ENCODE results near the gene SCGB1C2.

The SCGB1C2 gene

GRCh38 chr17:181245-182049 is 44.1 kb downstream of the SCGB1C2 start, which contains the start of gene DOC2B:
Gene DOC2B, minus strand, starts transcription at chr17:181650. Its CDS starts 171 bp downstream, at chr17:181479.
- Histone ChIP-seq H3K9ac (ENCODE audit: low read depth in 1 of 2, low read length in 2 of 2) (no peak within 1 kb of the TSS), H3K27me3 (ENCODE audit: control insufficient read depth in 1 of 2, insufficient read depth in 2 of 2, low read length in 2 of 2) (peaks cover 26 to 57% of the 10 kb centered on the region in 2 donors), H3K27ac (ENCODE audit: low read depth, low read length) (no peak within 1 kb of the TSS), H3K4me1 (ENCODE audit: control insufficient read depth in 1 of 2, insufficient read depth in 2 of 2, low read length in 2 of 2) (no peaks in the 10 kb centered on the region), H3K36me3 (ENCODE audit: control insufficient read depth in 1 of 2, insufficient read depth in 2 of 2, low read length in 2 of 2) (no peaks in the 10 kb centered on the region), H3K9me3 (ENCODE audit: control insufficient read depth in 1 of 2, low read length in 2 of 2) (no peaks in the 10 kb centered on the region), H3K4me3 (ENCODE audit: low read depth in 1 of 2, low read length in 2 of 2) (peak within 1 kb of the TSS; percentile 7 to 28)

GRCh38 chr17:182050-182751 is 44.8 kb downstream of the SCGB1C2 start:
- no peaks in the 10 kb centered on the region for H3K9me3 ChIP-seq (ENCODE audit: control insufficient read depth in 1 of 2, low read length in 2 of 2)
- H3K27ac ChIP-seq (ENCODE audit: low read depth, low read length), result no peak overlapping the region
- H3K9ac ChIP-seq (ENCODE audit: low read depth in 1 of 2, low read length in 2 of 2), result no peak overlapping the region
- peak overlapping the region; percentile 7 to 28 for H3K4me3 ChIP-seq (ENCODE audit: low read depth in 1 of 2, low read length in 2 of 2)
- H3K27me3 ChIP-seq (ENCODE audit: control insufficient read depth in 1 of 2, insufficient read depth in 2 of 2, low read length in 2 of 2), result peaks cover 26 to 57% of the 10 kb centered on the region in 2 donors
- no peaks in the 10 kb centered on the region for H3K36me3 ChIP-seq (ENCODE audit: control insufficient read depth in 1 of 2, insufficient read depth in 2 of 2, low read length in 2 of 2)
- H3K4me1 ChIP-seq (ENCODE audit: control insufficient read depth in 1 of 2, insufficient read depth in 2 of 2, low read length in 2 of 2), result no peaks in the 10 kb centered on the region

GRCh38 chr17:183021-183420 is 45.7 kb downstream of the SCGB1C2 start:
- H3K9me3 ChIP-seq (ENCODE audit: control insufficient read depth in 1 of 2, low read length in 2 of 2), result no peaks in the 10 kb centered on the region
- no peak overlapping the region for H3K9ac ChIP-seq (ENCODE audit: low read depth in 1 of 2, low read length in 2 of 2)
- H3K4me3 ChIP-seq (ENCODE audit: low read depth in 1 of 2, low read length in 2 of 2), result no peak overlapping the region
- peaks cover 26 to 56% of the 10 kb centered on the region in 2 donors for H3K27me3 ChIP-seq (ENCODE audit: control insufficient read depth in 1 of 2, insufficient read depth in 2 of 2, low read length in 2 of 2)
- no peak overlapping the region for H3K27ac ChIP-seq (ENCODE audit: low read depth, low read length)
- no peaks in the 10 kb centered on the region for H3K36me3 ChIP-seq (ENCODE audit: control insufficient read depth in 1 of 2, insufficient read depth in 2 of 2, low read length in 2 of 2)
- no peaks in the 10 kb centered on the region for H3K4me1 ChIP-seq (ENCODE audit: control insufficient read depth in 1 of 2, insufficient read depth in 2 of 2, low read length in 2 of 2)

GRCh38 chr17:185445-186138 is 48.2 kb downstream of the SCGB1C2 start:
- H3K9ac ChIP-seq (ENCODE audit: low read depth in 1 of 2, low read length in 2 of 2), result no peak overlapping the region
- no peak overlapping the region for H3K27ac ChIP-seq (ENCODE audit: low read depth, low read length)
- no peaks in the 10 kb centered on the region for H3K9me3 ChIP-seq (ENCODE audit: control insufficient read depth in 1 of 2, low read length in 2 of 2)
- no peaks in the 10 kb centered on the region for H3K36me3 ChIP-seq (ENCODE audit: control insufficient read depth in 1 of 2, insufficient read depth in 2 of 2, low read length in 2 of 2)
- no peak overlapping the region for H3K4me3 ChIP-seq (ENCODE audit: low read depth in 1 of 2, low read length in 2 of 2)
- H3K27me3 ChIP-seq (ENCODE audit: control insufficient read depth in 1 of 2, insufficient read depth in 2 of 2, low read length in 2 of 2), result peaks cover 15 to 34% of the 10 kb centered on the region in 2 donors
- no peaks in the 10 kb centered on the region for H3K4me1 ChIP-seq (ENCODE audit: control insufficient read depth in 1 of 2, insufficient read depth in 2 of 2, low read length in 2 of 2)

GRCh38 chr17:187130-187529 is 49.8 kb downstream of the SCGB1C2 start:
- Histone ChIP-seq H3K9ac (ENCODE audit: low read depth in 1 of 2, low read length in 2 of 2) (no peak overlapping the region), H3K4me3 (ENCODE audit: low read depth in 1 of 2, low read length in 2 of 2) (no peak overlapping the region), H3K27ac (ENCODE audit: low read depth, low read length) (no peak overlapping the region), H3K9me3 (ENCODE audit: control insufficient read depth in 1 of 2, low read length in 2 of 2) (no peaks in the 10 kb centered on the region), H3K36me3 (ENCODE audit: control insufficient read depth in 1 of 2, insufficient read depth in 2 of 2, low read length in 2 of 2) (no peaks in the 10 kb centered on the region), H3K4me1 (ENCODE audit: control insufficient read depth in 1 of 2, insufficient read depth in 2 of 2, low read length in 2 of 2) (no peaks in the 10 kb centered on the region), H3K27me3 (ENCODE audit: control insufficient read depth in 1 of 2, insufficient read depth in 2 of 2, low read length in 2 of 2) (peaks cover 9 to 28% of the 10 kb centered on the region in 2 donors)

Data from duodenal mucosa (tissue), 2 donors.